ENCODE measurements around the gene ALOX15B.
A peak's percentile ranks its signal among the peaks of the same experiment; 100 is the strongest.
"Not testable (repeated sequence)": the region's sequence is repeated elsewhere in the genome, so short reads cannot be mapped to it uniquely, and the experiment has no call there.

Gene ALOX15B

DNA sequence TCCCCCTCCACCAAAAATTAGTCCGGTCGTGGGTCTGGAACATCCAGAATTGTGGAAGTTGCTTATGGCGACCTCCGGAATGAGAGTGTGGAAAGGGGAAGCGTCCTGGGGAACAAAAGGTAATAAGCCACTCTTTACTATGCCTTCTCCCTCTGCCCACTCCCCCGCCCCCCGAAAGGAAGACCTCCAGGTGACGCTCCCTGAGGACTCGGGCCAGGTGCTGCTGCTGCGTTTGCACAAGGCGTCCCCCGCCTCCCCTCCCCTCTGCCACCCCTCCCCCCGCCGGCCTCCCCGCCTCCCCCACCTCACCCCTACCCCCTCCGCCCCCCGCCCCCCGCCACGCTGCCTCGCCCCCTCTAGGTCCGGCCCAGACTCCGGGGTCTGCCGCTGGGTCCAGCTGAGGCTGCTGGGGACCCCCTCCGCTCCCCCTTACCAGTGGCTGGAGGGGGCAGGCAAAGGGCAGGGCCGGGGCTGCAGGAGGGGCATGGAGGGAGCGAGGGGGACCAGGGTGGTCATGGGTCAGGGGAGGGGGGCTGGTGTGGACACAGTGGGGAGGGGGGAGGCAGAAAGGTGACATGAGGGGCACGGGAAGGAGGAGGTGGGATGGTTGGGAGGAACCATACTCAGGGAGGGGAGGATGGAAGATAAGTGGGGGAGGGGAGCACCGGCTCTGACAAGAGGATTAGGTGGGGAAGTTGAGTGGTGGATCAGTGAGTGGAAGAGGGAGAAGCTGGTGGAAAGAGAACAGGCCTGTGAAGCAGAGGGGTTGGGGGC is 25.1 kb downstream of the ALOX15B start:
- no peak for DNase-seq

DNA sequence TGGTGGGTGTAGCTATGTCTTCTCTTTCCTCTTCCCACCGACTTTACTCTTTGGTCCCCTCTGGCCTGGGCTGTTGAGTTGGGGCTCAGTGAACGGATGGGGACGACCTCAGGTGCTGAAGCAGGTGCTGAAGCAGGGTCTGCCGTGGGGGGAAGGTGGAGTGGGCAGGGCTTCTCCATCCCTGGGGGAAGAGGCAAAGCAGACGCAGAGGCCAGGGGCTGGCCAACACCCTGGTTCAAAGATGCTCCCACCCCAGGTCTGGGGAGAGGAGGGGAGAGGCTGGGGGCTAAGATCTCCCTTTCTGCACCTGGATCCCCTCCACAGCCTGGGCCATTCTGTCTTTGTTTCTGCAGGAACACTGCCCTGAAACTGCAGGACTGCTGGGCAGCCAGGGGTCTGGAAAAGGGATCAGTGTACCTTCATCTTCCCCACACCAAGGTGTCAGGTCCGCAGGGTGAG is 25.7 kb downstream of the ALOX15B start:
- DNase-seq = no peak

DNA sequence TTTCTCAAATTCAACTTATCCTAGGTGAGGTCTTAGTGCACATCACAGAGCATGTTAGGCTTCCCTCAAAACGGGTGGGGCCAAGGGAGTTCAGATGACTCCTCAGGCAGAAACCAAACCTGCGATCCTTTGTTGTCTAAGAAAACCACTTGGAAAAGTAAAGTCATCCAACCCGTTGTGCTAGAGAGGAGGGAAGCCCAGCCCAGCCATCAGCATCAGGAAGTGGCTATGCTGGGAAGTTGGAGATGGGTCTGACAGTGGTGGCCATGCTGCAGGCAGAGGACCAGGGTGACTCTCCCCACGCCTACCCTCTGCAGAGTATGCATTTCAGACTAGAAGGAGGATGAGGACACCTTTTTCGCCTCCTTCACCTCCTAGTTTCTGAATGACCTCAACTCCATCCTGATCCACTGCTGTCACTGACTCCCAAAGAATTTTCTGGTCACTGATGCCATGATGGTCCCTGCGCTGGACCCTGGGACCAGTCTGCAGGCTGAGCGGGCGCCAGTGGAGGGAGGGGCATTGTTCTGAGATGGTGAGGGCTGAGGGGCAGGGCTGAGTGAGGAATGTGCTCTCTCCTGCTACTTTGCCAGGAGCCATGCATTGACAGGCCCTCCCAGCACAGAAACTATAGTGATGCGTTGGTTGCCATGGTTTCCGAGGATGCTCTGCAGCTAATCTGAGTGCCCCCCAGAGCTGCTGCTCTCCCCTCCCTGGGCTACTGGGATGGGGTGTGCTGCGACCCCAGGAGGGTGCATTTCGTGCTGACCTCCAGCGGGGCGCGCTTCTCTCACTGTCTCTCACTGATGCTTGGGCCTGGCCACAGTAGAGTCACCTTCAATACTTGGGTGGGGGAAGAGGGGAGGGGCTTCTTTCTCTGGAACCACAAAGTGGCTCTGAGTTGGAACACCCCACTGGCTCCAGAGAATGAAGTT is 28.2 kb downstream of the ALOX15B start:
- DNase-seq = no peak

DNA sequence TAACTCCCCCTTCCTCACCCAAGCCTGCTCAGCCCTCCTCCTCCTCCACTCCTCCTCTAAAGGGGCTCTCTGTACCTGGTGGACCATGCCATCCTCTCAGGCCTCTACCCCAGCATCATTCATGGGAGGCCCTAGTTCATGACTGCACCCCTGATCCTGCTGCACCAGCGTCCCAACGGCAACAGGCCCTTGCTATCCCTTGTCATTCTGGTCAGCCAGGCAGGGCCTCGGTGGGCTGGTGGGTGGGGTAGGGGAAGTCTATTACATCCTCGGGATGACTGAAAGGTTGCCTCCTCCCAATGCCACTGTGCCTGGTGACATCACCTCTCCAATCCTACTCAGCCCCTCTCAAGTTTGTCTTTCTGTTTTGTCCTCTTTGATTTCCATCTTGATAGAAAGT is 28.9 kb downstream of the ALOX15B start:
- no peak for DNase-seq

DNA sequence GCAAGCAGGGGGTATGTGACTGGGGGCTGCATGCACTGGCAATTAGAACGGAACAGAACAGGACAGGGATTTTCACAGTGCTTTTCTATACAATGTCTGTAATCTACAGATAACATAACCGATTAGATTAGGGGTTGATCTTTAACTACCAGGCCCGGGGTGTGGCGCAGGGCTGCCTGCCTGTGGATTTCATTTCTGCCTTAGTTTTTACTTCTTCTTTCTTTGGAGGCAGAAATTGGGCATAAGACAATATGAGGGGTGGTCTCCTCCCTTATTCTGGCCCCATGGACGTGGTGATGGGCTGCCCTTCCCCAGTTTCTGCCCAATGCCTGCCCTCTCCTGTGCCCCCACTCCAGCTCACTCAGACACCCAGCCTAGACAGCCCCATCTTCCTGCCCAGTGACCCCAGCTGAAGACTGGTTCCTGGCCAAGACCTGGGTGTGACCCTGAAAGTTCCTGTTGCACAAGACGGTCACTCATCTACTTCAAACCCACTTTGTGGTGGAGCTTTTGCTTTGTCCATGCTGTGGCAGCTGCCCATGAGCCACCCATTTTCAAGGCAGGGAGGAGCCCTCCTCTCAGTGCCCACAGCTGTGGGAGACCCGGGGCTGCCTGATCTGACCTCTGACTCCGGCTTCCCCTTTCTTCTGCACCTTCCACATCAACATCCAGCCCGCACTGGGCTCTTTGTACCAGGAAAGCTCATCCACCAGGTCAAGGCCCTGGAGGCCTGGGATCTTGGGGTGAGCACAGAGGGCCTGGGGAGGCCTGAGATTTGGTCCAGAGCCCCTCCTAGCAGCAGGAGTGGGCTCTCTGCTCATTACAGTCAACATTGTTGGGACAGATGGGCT is 30.1 kb downstream of the ALOX15B start:
- DNase-seq = no peak

DNA sequence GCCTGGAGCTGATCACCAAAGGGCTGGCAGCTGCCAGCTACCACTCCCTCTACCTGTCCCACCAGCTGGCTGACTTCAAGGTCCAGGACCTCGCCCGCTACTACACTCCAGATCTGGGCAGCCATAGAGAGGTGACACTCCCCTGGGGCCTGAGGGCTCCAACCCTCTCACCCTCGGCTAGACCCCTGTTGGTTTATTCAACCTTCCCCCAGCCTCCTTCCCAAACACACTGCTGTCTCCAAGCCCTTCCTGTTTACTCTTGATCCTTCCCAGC is 30.7 kb downstream of the ALOX15B start:
- DNase-seq = no peak

DNA sequence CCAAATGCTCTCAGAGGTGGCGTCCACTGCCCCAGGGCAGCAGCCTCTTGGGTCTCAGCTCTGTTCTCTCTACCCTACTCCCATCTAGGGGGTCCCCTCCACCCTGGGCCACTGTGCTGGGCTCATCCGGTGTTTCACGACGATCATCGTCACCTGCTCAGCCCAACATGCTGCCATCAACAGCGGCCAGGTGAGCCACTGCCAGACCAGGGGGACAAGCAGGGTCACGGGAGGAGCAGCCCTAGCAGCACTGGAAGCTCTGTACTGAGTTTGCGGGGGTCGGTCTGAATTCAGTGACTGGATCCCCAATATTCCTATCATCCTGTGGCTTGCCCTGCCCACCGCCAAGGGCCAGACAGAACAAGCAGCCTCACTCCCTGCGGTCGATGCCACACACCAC is 32.6 kb downstream of the ALOX15B start:
- DNase-seq = no peak

DNA sequence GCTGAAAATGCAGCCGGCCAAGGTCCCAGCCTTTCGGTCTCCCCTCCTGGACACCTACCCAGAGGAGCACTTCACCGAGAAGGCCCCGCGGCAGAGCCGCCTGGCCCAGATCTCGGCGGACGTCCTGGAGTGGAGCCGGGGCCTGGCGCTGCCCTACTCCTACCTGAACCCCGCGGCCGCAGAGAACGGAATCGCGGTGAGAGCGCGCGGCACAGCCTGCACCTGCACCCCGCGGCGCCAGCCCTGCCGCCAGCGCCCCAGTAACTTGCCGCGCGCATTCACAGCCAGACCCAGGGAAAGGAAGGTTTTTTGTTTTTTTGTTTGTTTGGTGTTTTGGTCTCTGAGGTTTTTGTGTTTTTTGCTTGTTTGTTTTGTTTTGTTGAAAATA is 33.5 kb downstream of the ALOX15B start:
- DNase-seq = no peak

DNA sequence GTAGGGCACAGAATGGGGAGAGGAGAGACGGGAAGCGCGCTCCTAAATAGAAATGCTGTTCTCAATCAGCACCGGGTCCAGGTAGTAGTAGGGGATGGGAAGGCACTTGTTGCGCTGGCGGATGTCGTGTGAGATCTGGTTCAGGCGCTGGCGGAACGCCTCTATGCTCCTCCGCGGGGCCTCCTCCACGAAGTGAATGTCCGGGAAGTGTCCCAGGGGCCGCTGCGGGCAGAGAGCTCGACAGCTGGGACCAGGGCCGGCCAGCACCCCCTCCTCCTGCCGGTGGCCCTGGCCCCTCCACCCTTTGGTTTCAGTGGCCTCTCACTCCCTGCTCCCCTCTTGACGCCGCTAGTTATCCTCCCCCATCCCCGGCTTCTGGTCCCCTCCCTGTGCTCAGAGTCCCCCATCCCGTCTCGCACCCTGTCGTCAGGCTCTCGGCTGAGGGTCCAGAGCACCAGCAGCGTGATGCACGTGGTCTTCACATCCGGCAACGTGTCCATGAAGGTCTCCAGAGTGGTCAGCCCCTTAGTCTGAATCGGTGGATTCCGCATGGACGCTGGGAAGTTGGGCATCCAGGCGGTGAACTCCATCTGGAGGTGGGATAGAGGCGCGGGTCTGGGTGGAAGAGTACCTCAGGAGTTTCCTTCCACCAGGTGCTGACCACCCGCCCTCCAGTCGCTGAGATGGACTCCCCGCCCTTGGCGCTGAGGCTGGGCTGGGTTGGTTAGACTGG is 34.0 kb downstream of the ALOX15B start:
- no peak for DNase-seq

DNA sequence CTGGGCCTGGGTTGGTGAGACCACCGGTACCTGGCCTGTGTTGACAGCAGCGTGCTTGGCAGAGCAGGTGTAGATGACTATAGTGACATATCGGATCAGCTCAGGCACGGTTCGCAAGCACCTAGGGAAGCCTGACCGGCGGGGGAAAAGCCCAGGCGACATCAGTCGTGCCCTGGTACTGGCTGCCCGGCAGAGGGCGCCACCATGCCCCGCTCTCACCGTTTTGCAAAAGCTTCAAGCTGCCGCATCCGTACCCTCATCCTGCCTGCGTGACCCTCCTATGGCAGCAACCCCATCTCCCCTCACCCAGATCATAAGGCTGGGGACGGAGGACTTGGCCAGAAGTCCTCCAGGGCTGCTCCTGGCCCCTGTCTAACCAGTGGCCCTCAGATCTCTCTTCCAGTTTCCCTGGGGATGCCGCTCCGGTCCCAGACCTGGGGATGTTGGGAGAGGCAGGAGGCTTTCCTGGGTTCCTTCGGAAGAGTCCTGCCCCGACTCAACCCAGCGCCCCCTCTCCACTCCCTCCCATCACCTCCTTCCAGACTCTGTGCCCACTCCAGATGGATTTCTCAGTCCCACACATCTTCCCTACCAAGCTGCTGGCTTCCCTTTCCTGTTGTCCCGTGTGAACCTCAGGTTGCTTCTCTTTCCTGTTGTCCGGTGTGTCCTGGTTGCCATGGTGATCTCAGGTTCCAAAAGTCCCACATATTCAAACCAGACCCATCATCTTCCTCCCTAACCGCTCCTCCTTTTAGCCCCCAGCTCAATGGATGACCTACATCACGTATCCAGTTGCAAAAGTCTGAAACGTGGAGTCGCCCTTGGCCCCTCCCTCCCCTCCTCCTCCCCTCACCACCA is 35.0 kb downstream of the ALOX15B start:
- DNase-seq = peak; percentile 40

DNA sequence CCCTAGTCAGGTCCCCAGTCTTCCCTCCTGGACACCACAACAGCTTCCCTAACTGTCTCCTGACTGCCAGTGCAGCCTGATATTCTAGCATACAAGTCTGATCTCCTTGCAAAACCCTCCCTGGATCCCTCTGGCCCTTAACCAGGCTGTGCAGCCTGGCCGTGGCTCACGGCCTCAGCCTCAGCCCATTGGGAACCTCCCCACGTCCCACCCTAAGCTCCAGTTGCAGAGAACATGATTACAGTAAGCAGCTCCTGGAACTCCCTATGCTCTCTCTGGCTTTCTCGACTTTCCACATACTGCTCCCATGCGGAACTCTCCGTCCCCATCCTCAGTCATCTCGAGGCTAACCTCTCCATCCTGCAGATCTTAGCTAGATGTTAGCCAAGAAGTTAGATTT is 35.7 kb downstream of the ALOX15B start:
- no peak for DNase-seq

DNA sequence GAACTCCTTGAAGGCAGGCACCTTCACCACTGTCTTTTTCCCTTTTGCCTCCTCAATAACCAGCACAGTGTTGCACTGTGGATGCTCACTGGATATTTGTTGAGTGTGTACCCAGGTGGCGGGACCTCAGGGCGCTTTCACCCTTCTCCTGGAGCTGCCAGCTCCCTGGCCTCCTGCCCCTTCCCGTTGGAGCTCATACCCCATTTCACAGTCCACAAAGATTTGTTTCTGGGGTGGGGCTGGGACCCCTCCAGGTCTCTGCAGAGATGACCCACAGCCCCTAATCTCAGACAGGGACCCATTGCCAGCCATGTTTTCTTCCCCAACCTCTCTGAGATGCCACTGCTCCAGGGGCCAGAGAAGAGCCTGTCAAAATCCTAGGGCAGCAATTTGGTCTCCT is 36.2 kb downstream of the ALOX15B start:
- DNase-seq = no peak

DNA sequence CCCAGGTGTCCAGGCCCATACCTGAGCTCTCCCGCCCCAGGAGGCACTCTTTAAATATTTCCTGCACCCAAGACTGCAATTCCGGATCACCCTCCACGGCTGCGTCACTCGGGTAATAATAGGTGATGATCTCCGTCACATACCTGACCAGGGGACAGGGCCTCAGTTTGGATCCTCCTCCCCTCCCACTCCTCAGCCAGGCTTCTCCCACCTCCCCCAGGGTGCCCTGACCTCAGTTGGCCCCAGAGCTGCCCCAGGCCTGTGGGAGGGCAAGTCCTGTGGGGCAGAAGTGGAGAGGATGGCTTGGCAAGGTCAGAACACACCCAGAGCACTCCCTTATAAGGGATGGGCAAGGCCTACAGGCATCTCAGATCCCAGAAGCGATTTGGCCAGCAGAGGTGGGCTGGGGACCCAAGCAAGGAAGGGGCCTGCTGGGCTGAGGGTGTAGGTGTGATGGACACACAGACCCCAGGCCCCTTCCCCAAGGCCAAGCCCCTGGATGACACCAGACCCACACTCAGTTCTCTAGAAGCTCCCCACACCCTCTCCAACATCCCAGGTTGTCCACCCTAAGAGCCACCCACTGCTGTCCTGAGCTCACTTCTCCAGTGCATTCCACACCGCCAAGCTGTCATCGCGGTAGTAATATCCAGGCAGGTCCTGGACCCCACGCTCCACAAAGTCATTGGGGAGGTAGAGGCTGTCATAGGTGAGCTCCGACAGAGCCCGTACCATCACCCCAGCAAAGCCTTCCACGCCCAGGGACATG is 36.9 kb downstream of the ALOX15B start:
- no peak for DNase-seq

DNA sequence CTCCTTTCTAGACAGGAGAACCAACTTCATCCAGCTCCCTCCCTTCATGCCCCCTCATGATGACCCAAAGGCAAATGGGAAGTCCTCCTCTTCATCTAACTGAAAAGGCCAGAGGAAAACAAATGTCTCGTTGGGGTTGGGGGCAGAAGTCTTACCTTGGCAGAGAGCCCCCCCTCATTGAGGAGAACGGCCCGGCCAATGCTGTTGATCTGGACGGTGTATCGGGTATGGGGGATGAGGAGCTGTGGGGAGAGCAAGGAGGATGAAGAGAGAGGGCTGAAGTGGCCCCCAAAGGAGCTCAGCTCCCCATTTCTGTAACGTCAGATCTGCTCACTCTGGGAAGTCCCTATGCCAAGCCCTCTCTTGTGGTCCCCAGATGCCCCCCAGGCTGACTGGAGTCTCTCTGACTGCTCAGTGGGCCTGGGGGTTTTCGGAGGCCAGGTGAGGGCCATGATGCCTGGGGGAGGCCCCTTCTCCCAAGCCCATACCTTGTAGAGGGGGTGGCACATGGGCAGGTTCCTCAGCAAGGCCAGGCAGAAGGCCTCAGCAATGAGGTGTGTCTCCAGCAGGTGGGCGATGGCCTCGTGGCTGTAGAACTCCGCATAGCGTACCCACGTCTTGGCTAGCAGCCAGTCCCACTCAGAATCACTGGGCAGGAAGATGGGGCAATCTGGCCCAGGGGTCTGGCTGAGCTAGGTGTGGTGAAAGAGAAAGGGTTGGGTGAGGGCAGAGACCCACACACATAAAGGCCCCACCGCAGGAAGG is 37.8 kb downstream of the ALOX15B start:
- DNase-seq = no peak

DNA sequence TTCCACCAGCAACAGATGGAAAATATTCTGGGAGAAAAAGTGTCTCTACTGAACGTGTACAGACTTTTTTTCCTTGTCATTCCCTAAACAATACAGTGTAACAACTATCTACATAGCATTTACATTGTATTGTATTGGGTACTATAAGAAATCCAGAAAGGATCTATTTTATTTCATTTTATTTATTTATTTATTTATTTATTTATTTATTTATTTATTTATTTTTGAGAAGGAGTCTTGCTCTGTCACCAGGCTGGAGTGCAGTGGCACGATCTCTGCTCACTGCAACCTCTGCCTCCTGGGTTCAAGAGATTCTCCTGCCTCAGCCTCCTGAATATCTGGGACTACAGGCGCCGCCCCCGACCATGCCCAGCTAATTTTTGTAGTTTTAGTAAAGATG is 39.1 kb downstream of the ALOX15B start:
- DNase-seq = not testable (repeated sequence)

DNA sequence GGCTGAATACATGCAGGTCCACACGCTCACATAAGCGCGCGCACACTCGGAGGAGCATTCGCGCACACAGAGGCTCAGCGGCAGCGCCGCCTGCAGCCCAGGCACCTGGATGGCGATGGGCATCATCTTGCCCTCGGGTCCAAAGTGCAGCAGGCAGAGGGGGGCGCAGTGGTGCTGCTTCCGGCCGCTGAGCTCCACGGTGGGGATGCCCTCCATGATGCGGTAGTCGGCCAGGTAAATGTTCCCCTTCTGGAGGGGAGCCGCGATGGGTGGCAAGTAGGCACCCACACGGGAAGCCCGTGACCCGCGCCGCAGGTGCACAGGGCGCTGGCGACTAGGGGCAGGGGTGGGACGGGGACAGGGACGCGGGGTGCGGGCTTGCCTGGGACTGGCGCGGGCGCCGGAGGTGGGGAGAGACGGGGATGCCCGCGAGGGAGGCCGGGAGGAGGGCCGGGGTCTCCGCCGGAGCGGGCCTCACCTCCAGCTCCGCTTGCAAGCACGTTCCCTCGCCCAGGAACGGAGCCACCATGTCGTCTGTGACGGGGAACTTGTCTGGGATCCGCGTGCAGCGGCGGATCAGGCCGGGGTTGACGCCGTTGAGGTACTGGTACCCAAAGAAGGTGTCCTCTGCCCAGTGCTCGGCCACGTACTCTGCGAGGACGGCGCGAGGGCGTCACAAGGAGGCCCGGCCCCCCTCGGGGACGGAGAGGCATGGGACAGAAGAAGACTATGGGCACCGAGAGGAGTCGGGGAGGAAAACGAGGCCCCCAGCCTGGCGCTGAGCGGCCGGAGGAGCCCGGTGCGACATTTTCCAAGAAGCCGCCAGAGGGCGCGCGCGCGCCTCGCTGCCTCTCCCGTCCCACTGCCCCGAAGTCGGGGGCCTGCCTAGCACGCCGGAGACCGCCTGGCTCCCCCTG is 40.7 kb downstream of the ALOX15B start:
- peak; percentile 35 for DNase-seq

DNA sequence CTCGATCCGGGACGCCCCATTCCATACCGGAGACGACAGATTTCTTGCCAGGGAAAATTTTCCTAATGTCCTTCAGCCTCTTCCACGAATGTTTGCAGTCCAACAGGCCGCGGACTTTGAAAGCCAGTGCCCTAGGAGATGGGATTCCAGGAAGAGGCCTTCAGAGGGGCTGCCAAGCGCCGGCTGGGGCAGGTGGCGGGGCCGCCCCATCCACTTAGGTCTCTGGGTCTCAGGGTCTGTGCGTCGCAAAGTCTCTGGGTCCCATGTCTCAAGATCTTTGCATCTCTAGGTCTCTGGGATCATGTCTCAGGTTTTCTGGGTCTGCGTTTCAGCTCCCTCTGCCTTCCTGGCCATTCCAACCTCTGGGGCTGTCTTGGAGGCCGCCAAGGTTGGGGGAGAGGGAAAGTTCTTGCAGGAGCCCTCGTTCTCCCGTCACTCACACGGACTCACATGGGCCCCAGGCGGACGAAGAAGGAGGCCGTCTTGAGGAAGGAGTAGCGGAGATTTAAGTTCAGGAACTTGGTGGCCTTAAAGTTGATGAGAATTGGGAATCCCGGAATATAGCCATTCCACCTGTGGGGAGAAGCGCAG is 41.4 kb downstream of the ALOX15B start:
- DNase-seq = no peak

DNA sequence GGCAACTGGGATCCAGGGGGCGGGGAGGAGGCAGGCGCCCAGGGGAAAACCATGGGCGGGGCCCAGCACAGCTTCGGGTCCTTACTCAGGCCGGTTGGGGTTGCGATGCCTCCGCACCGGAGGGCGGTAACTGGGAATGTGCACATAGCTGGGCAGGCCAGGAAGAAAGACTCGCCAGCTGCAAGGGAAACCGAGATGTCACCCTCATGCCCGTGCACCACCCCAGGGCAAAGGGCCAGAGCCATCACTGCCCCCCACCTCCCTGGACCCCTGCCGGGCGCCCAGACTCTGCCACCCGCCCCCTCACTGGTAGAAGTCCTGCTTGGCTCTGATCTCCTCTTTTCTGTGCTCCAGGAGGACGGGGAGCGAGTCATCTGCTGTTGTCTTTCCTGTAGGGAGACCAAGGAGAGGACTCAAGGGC is 42.0 kb downstream of the ALOX15B start:
- DNase-seq = no peak

DNA sequence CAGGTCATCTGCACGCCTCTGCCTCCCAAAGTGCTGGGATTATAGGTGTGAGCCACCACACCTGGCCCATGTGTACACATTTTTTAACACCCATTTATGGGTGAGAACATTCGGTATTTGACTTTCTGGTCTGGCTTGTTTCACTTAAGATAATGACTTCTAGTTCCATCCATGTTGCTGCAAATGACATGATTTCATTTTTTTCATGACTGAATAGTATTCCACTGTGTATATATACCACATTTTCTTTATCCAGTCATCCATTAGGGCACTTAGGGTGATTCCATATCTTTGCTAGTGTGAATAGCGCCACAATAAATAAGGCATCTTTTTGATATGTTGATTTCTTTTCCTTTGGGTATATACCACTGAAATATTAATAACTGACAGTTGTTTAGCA is 43.0 kb downstream of the ALOX15B start:
- no peak for DNase-seq
